Stimulated activated CD4-positive, alpha-beta T cell treated with anti-CD3 and anti-CD28 coated beads, Interleukin-15, amount 100 ng/mL, for 1 hour (primary cell): Measurements from ENCODE around the gene AUH.

Experiments
- DNase-seq, 2 donors: peaks; one replicate each; pipeline ENCODE4 v3.0.0-alpha.2; 2020; ENCODE audit warnings: low read depth in 1 of 2, low spot score in 1 of 2

The AUH gene

GRCh38 chr9:91192381-91193086 is 169.2 kb downstream of the AUH start:
- no peak for DNase-seq

GRCh38 chr9:91191411-91192380 is 170.0 kb downstream of the AUH start:
- DNase-seq = no peak

DNA sequence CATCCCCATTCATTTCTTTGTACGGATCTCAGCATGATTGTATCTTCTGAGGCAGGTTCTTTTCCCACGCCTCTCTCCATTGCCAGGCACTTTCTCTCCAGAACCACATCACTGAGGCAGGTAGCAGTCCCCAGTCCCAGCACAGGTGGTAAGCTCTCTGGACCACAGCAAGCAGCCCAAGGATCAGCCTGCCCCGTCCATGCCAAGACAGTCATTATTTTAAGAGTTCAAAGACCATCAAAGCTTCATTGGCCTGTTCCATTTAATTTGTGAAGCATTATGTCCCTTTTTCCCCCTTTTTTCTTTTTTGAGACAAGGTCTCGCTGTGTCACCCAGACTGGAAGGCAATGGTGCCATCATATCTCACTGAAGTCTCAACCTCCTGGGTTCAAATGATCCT is 171.7 kb downstream of the AUH start:
- no peak for DNase-seq

DNA sequence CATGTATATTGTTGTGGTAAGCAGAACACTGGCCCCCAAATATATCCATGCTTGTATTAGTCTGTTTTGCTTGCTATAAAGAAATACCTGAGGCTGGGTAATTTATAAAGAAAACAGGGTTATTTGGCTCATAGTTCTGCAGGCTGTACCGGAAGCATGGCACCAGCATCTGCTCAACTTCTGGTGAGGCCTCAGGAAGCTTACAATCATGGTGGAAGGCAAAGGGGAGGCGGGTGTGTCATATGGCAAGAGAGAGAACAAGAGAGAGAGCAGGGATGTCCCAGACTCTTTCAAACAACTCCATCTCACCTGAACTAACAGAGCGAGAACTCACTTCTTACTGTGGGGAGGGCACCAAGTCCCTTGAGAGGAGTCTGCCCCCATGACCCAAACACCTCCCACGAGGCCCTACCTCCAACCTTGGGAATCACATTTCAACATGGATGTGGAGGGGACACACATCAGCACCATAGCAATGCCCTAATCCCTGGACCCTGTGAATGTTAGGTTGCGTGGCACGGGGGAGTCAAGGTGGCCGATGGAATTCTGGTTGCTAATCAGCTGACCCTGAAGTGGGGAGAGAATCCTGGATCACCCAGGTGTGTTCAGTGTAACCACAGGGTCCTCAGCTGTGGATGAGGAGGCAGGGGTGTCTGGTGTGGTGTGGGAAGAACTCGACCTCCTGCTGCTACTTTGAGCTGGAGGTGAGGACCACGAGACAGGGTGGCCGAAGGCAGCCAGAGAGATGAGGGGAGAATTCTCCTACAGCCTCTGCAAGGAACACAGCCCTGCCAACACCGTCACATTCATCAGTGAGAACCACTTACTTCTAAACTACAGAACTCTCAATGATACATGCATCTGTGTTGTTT is 172.8 kb downstream of the AUH start:
- no peak for DNase-seq

GRCh38 chr9:91187965-91188344 is 173.8 kb downstream of the AUH start:
- DNase-seq = no peak

GRCh38 chr9:91187311-91187964 is 174.3 kb downstream of the AUH start:
- no peak for DNase-seq

GRCh38 chr9:91186632-91187108 is 175.0 kb downstream of the AUH start:
- DNase-seq = no peak

- DNase-seq = no peak
These were observed 176.4 kb downstream of the AUH start for GRCh38 chr9:91185193-91185886.

GRCh38 chr9:91182429-91183225 is 179.1 kb downstream of the AUH start:
- no peak for DNase-seq

- DNase-seq = no peak
These were observed 180.2 kb downstream of the AUH start for GRCh38 chr9:91181541-91181940.

GRCh38 chr9:91180930-91181268 is 180.8 kb downstream of the AUH start:
- no peak for DNase-seq

- no peak for DNase-seq
These were observed 181.3 kb downstream of the AUH start for GRCh38 chr9:91180240-91180929.

DNA sequence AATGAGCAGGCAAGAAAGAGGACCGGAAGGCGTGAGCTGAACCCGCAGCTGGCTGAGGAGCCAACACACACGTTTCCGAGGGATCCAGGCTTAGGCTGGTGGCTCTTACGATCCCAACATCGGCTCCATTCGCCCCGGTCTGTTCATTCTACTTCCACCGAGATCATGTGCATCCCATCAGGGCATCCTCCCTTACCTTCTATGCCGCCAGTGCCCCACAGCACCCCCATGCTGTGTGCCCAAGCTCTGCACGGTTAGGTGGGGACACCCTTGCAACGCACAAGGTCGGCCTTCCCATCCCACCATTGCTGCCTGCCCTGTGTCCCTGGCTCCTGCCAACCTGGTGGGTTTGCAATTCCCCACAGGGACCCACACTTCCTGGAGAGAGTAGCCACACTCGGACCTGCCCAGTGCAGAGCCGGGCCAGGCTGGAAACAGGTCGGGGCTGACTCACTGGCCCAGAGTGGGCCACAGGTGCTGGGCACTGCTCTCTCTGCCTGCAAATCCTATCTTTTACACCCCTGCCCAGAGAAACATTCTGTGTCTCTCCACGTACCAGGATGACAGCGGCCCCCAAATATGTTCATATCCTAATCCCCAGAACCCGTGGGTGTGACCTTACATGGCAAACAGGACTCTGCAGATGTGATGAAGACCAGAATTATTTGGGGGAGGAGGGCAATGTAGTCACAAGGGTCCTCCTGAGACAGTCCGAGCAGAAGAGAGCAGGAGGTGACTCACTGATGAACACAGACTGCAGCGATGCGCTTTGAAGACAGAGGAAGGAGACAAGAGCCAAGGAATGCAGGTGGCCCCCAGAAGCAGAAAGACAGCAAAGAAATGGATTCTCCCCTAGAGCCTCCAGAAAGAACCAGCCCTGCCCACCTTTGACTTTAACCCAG is 182.2 kb downstream of the AUH start:
- DNase-seq = no peak

- DNase-seq = no peak
These were observed 183.2 kb downstream of the AUH start for GRCh38 chr9:91178281-91179236.

GRCh38 chr9:91177661-91178280 is 183.9 kb downstream of the AUH start:
- no peak for DNase-seq

DNA sequence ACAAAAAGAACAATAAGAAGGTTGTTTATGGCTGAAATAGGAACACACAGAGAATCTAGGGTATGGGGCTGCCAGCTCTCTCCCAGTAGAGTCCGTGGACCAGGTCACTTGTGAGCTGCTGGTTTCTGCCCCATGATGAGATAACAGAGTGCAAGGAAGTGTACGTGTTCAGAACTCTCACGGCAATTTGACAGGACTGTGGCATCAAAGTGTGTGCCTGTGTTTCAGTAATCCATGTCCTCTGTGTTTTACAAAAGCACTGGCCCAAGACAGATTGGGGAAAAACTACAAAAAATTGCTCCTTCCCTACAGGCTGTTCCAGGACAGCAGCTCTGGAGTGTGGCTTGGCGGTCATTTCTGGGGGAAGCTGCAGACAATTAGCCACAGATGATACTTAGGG is 184.6 kb downstream of the AUH start:
- no peak for DNase-seq
